K562 (cell line): ENCODE data around the gene ACER2. TPM values are rescaled to one million over a fixed set of nuclear protein-coding genes. Genes with fewer than 3 reads are reported as not detected.

Source experiments
- ATAC-seq: fragments of 200-7000 bp; cut with Tn5 transposase; 3 replicates; pipeline ENCODE4 v1.9.1; 2020; ENCODE audit warnings: moderate library complexity
- BruUV-seq: library from RNA; stranded (reverse); fragments of 400-500 nt; replicated peaks from 2 replicates; lab custom pipeline; 2021; lab: Mats Ljungman, UMichigan
- CTCF ChIA-PET: fragments of 300-600 bp; formaldehyde crosslinking; extraction: SDS; loops from one replicate; lab custom pipeline; 2021; ENCODE audit warnings: low intra/inter-chr PET ratio; lab: Yijun Ruan, JAX
- POLR2A ChIA-PET: fragments of 300-600, 350-650 bp; sonication (Branson Sonifier 250); formaldehyde crosslinking; extraction: SDS; loops from one replicate; lab custom pipeline; 2021; ENCODE audit warnings: antibody characterized with exemption, inconsistent platforms; lab: Yijun Ruan, JAX
- DNase-seq, 4 experiments: peaks; one replicate each; pipeline versions ENCODE4 v3.0.0 to v3.0.0-alpha.2; 2011 to 2018; ENCODE audit warnings: low spot score in 3 of 4, mixed read lengths in 3 of 4; ENCODE audit errors: extremely low read depth in 1 of 4
- FAIRE-seq: peaks from 2 replicates; lab custom pipeline; 2011; peaks lifted over from hg19 to GRCh38; lab: Jason Lieb, UNC
- H2AFZ ChIP-seq: 2 replicates; pipeline ENCODE4 v1.6.0; 2011; ENCODE audit warnings: low read depth, low read length, control low read depth, inconsistent platforms
- H3K27ac ChIP-seq: fragments of 200-600 bp; 3 replicates; pipeline ENCODE4 v1.8.0; 2011; ENCODE audit warnings: low read depth, mild to moderate bottlenecking, control low read depth, inconsistent platforms, low read length, moderate library complexity, mixed read lengths; ENCODE audit errors: extremely low read depth
- H3K27me3 ChIP-seq, 2 experiments: fragments of 300-600 bp in 1 of 2; 2 replicates in 1 of 2; 3 replicates in 1 of 2; pipeline versions ENCODE4 v1.6.0 to v1.8.0; 2011; ENCODE audit warnings: inconsistent platforms in 2 of 2, low read length in 2 of 2, mild to moderate bottlenecking in 1 of 2, mixed read lengths in 1 of 2, moderate library complexity in 1 of 2; ENCODE audit not compliant: control insufficient read depth in 2 of 2, insufficient read depth in 2 of 2
- H3K36me3 ChIP-seq: fragments of 300-600 bp; 3 replicates; pipeline ENCODE4 v1.8.0; 2011; ENCODE audit warnings: mild to moderate bottlenecking, low read length, inconsistent platforms; ENCODE audit not compliant: control insufficient read depth, insufficient read depth
- H3K4me1 ChIP-seq, 2 experiments: fragments of 200-600 bp in 1 of 2; replicated peaks in 1 of 2; 2 replicates in 1 of 2; 3 replicates in 1 of 2; pipeline versions ENCODE4 v1.5.1 to v1.8.0; 2011; ENCODE audit warnings: inconsistent platforms in 2 of 2, low read length in 2 of 2, mild to moderate bottlenecking in 1 of 2, mixed read lengths in 1 of 2, moderate library complexity in 1 of 2; ENCODE audit not compliant: control insufficient read depth in 2 of 2, insufficient read depth in 2 of 2
- H3K4me2 ChIP-seq: 2 replicates; pipeline ENCODE4 v1.6.1; 2011; ENCODE audit warnings: low read length, control low read depth, inconsistent platforms, mixed read lengths; ENCODE audit not compliant: insufficient read depth
- H3K4me3 ChIP-seq: fragments of 200-600 bp; sonication (generic), shearing (Covaris generic); 2 replicates; pipeline ENCODE4 v1.5.1; 2016; ENCODE audit warnings: control low read depth, inconsistent platforms
- H3K79me2 ChIP-seq: fragments of 200-600 bp; 3 replicates; pipeline ENCODE4 v1.8.0; 2011; ENCODE audit warnings: low read length, inconsistent platforms; ENCODE audit not compliant: control insufficient read depth, insufficient read depth
- H3K9ac ChIP-seq, 2 experiments: 2 replicates each; pipeline versions ENCODE4 v1.6.0 to v1.6.1; 2011; ENCODE audit warnings: low read depth in 2 of 2, low read length in 2 of 2, control low read depth in 1 of 2, inconsistent platforms in 1 of 2, mild to moderate bottlenecking in 1 of 2, mixed read lengths in 1 of 2; ENCODE audit not compliant: insufficient read depth in 1 of 2
- H3K9me1 ChIP-seq: one replicate; pipeline ENCODE4 v1.6.0; 2011; ENCODE audit warnings: inconsistent platforms, mild to moderate bottlenecking, low read length, moderate library complexity; ENCODE audit not compliant: control insufficient read depth, insufficient read depth
- H3K9me3 ChIP-seq: replicated peaks from 2 replicates; pipeline ENCODE4 v1.5.1; 2011; ENCODE audit warnings: low read depth, low read length, inconsistent platforms; ENCODE audit not compliant: control insufficient read depth, insufficient read depth
- H4K20me1 ChIP-seq: replicated peaks from 2 replicates; pipeline ENCODE4 v1.6.1; 2011; ENCODE audit warnings: low read length, inconsistent platforms, mixed read lengths; ENCODE audit not compliant: control insufficient read depth, insufficient read depth
- BMI1 ChIP-seq: fragments of 150-350 bp; IDR thresholded peaks from 2 replicates; pipeline ENCODE4 v1.6.1; 2014; ENCODE audit warnings: low read length
- CBFB ChIP-seq: sonication (generic); formaldehyde crosslinking; IDR thresholded peaks from 2 replicates; pipeline ENCODE4 v1.4.0; 2020; ENCODE audit warnings: mild to moderate bottlenecking, missing genetic modification reagents
- DMBX1 ChIP-seq: fragments of 250-450 bp; sonication (Bioruptor Pico); IDR thresholded peaks from 2 replicates; pipeline ENCODE4 v1.8.0; 2022; ENCODE audit warnings: inconsistent platforms, mild to moderate bottlenecking, moderate library complexity, borderline replicate concordance
- FOXJ2 ChIP-seq: fragments of 200-800 bp; sonication (Bioruptor generic); IDR thresholded peaks from 2 replicates; pipeline ENCODE4 v1.6.1; 2016; ENCODE audit warnings: missing genetic modification characterization, missing compliant biosample characterization
- KAT2B ChIP-seq: IDR thresholded peaks from one replicate; pipeline ENCODE4 v1.6.1; 2012; ENCODE audit warnings: low read depth, mild to moderate bottlenecking, control low read depth, inconsistent platforms, low read length, moderate library complexity
- L3MBTL2 ChIP-seq: fragments of 450-650 bp; IDR thresholded peaks from 2 replicates; pipeline ENCODE4 v1.6.1; 2016; ENCODE audit warnings: mild to moderate bottlenecking, moderate library complexity
- MCM7 ChIP-seq, 2 experiments: fragments of 450-650 bp; IDR thresholded peaks; 2 replicates each; pipeline ENCODE4 v1.6.1; 2016 to 2018
- MEIS2 ChIP-seq: fragments of 450-650 bp; IDR thresholded peaks from 2 replicates; pipeline ENCODE4 v1.6.1; 2014; ENCODE audit warnings: mild to moderate bottlenecking; ENCODE audit not compliant: partially characterized antibody
- POLR2A ChIP-seq: fragments of 450-650 bp; conservative IDR thresholded peaks from 2 replicates; pipeline ENCODE4 v1.6.1; 2016
- POU5F1 ChIP-seq: fragments of 150-350 bp; IDR thresholded peaks from 2 replicates; pipeline ENCODE4 v1.6.1; 2014; ENCODE audit warnings: borderline replicate concordance, low read length, low read depth, mild to moderate bottlenecking; ENCODE audit not compliant: partially characterized antibody
- TAF7 ChIP-seq: fragments of 450-650 bp; IDR thresholded peaks from 2 replicates; pipeline ENCODE4 v1.6.1; 2016; ENCODE audit warnings: missing genetic modification characterization, missing compliant biosample characterization
- ZFP1 ChIP-seq: fragments of 450-650 bp; formaldehyde crosslinking; IDR thresholded peaks from 2 replicates; pipeline ENCODE4 v1.4.0; 2020; ENCODE audit warnings: mild to moderate bottlenecking, mixed read lengths
- ZNF174 ChIP-seq: fragments of 250-450 bp; sonication (Bioruptor Pico); IDR thresholded peaks from 2 replicates; pipeline ENCODE4 v1.4.0; 2020; ENCODE audit warnings: mild to moderate bottlenecking
- ZNF3 ChIP-seq: fragments of 250-450 bp; sonication (Bioruptor Pico); IDR thresholded peaks from 2 replicates; pipeline ENCODE4 v1.5.0; 2021; ENCODE audit warnings: mild to moderate bottlenecking, moderate library complexity
- ZNF41 ChIP-seq: fragments of 250-450 bp; sonication (Bioruptor Pico); conservative IDR thresholded peaks from 2 replicates; pipeline ENCODE4 v1.4.0; 2020; ENCODE audit warnings: mild to moderate bottlenecking
- WGBS: fragments of 100-300 bp; shearing (Covaris generic); methylation state at CpG from one replicate; pipeline ENCODE4 v1.1.6; 2016; ENCODE audit warnings: low coverage, mixed read lengths; ENCODE audit not compliant: insufficient coverage; ENCODE audit errors: missing lambda C conversion rate; 5-methylcytosine and 5-hydroxymethylcytosine counted together
- in situ Hi-C: fragments of 300-500 bp; cut with MboI; formaldehyde crosslinking; loops from 4 replicates; pipeline ENCODE4 v1.15.0; 2018; ENCODE audit warnings: inconsistent platforms, mixed read lengths
- intact Hi-C: fragments of 100-400 bp; cut with micrococcal nuclease; formaldehyde crosslinking; loops from 2 replicates; pipeline ENCODE4 v1.14.2; 2022
- polyA plus RNA-seq, 8 experiments: library from polyadenylated mRNA; depleted of rRNA in 4 of 8; stranded (reverse) in 5 of 8; unstranded in 3 of 8; fragments of >200 nt; fragmentation: Nextera tagmentation in 2 of 8; fragmentation: Illumina TruSeq in 1 of 8; extraction: Ambion mirVana in 2 of 8; extraction: Trizol in 1 of 8; gene quantifications; 2 replicates each; pipeline versions ENCODE4 v1.2.1 to v1.2.3, GENCODE V29; 2011 to 2014; ENCODE audit warnings: inconsistent platforms in 1 of 8, missing spikeins in 1 of 8
- total RNA-seq, 7 experiments: library from RNA; depleted of rRNA in 6 of 7; stranded (reverse); fragments of >200 nt in 6 of 7; fragmentation: Illumina TruSeq in 2 of 7; extraction: Trizol in 2 of 7; gene quantifications; 2 replicates each; pipeline versions ENCODE4 v1.2.1 to v1.2.3, GENCODE V29; 2011 to 2021; ENCODE audit warnings: low replicate concordance in 1 of 7
- TF ChIP-seq, protein P1 (sequence below): sonication (generic); formaldehyde crosslinking; IDR thresholded peaks from 2 replicates; pipeline ENCODE4 v1.9.0; 2022; ENCODE audit warnings: mild to moderate bottlenecking, missing genetic modification reagents
- TF ChIP-seq, protein P2 (sequence below): fragments of 250-450 bp; sonication (Bioruptor Pico); IDR thresholded peaks from 2 replicates; pipeline ENCODE4 v1.8.0; 2021; ENCODE audit warnings: moderate library complexity, mild to moderate bottlenecking, inconsistent platforms
- TF ChIP-seq, protein P3 (sequence below): fragments of 150-350 bp; IDR thresholded peaks from 2 replicates; pipeline ENCODE4 v1.6.1; 2014; ENCODE audit warnings: low read depth, mild to moderate bottlenecking, low read length, borderline replicate concordance
- TF ChIP-seq, protein P4 (sequence below): fragments of 250-450 bp; sonication (Bioruptor Pico); IDR thresholded peaks from 2 replicates; pipeline ENCODE4 v1.8.0; 2021; ENCODE audit warnings: mild to moderate bottlenecking, moderate library complexity

Gene ACER2
- total and polyA plus RNA-seq, 9 of the 15 experiments (the other 6 are each of a cell fraction or from before 2014, with no cell fraction given): 0.17 to 4.6 (median 3.0) TPM

DNA sequence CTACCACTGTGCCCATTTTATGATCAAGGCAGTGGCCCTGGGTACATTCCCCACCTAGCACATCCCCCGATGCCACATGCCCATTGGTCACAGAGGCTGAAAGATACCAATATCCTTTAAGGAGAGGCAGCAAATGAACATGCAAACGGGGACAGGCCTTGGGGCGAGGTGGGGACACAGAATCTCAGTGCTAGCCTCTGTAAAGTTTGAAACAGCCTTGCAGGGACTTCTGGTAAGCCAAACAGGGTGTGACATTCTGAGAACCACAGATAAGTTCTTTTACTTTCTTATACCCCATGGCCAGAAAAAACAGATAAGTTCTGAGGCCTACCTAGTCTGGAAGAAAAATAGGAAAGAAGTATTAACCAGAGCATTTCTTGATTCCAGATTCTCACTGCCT is 60.5 kb downstream of the ACER2 start:
- H3K4me2 ChIP-seq: no peak overlapping the region
- H3K27ac ChIP-seq: no peak overlapping the region
- H3K9ac ChIP-seq: no peak overlapping the region
- H3K79me2 ChIP-seq: no peaks in the 10 kb centered on the region
- H3K9me3 ChIP-seq: no peaks in the 10 kb centered on the region
- ATAC-seq (no peak), DNase-seq (no peak), FAIRE-seq (no peak)
- intact Hi-C loops: no loop called here
- no peak overlapping the region for H3K4me3 ChIP-seq
- no peak overlapping the region for H2AFZ ChIP-seq
- no peaks in the 10 kb centered on the region for H4K20me1 ChIP-seq
- CTCF ChIA-PET: no interaction called here
- no peaks in the 10 kb centered on the region for H3K9me1 ChIP-seq
- no peaks in the 10 kb centered on the region; a peak in 1 of 5 replicates for H3K27me3 ChIP-seq
- POLR2A ChIA-PET: no interaction called here
- WGBS: 8% methylated on average over 3 of the region's 3 CpGs
- in situ Hi-C loops: loop anchor here (25.0 kb wide), 3 partner anchors 682 to 1932 kb away; no protein-coding TSS in a partner anchor
- H3K4me1 ChIP-seq: peaks cover 8% of the 10 kb centered on the region in 2 experiments; a peak in 4 of 5 replicates
- TF ChIP-seq L3MBTL2 (no peak), FOXJ2 (tag) (no peak), ZNF3 (CRISPR knock-in tag) (no peak), BMI1 (no peak), ZFP1 (CRISPR knock-in tag) (no peak), TAF7 (tag) (no peak), POLR2A (no peak), ZNF41 (CRISPR knock-in tag) (no peak), CBFB (CRISPR knock-in tag) (no peak), ZNF174 (CRISPR knock-in tag) (no peak), KAT2B (no peak), MEIS2 (no peak), DMBX1 (CRISPR knock-in tag) (no peak), MCM7 (IDR thresholded peaks at IDR 0.05) (no peak), POU5F1 (no peak)
- TF ChIP-seq, protein P1, sequence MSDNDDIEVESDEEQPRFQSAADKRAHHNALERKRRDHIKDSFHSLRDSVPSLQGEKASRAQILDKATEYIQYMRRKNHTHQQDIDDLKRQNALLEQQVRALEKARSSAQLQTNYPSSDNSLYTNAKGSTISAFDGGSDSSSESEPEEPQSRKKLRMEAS (CRISPR knock-in tag): no peak
- TF ChIP-seq, protein P2, sequence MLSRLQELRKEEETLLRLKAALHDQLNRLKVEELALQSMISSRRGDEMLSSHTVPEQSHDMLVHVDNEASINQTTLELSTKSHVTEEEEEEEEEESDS (CRISPR knock-in tag): no peak
- TF ChIP-seq, protein P3, sequence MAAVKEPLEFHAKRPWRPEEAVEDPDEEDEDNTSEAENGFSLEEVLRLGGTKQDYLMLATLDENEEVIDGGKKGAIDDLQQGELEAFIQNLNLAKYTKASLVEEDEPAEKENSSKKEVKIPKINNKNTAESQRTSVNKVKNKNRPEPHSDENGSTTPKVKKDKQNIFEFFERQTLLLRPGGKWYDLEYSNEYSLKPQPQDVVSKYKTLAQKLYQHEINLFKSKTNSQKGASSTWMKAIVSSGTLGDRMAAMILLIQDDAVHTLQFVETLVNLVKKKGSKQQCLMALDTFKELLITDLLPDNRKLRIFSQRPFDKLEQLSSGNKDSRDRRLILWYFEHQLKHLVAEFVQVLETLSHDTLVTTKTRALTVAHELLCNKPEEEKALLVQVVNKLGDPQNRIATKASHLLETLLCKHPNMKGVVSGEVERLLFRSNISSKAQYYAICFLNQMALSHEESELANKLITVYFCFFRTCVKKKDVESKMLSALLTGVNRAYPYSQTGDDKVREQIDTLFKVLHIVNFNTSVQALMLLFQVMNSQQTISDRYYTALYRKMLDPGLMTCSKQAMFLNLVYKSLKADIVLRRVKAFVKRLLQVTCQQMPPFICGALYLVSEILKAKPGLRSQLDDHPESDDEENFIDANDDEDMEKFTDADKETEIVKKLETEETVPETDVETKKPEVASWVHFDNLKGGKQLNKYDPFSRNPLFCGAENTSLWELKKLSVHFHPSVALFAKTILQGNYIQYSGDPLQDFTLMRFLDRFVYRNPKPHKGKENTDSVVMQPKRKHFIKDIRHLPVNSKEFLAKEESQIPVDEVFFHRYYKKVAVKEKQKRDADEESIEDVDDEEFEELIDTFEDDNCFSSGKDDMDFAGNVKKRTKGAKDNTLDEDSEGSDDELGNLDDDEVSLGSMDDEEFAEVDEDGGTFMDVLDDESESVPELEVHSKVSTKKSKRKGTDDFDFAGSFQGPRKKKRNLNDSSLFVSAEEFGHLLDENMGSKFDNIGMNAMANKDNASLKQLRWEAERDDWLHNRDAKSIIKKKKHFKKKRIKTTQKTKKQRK: no peak
- TF ChIP-seq, protein P4, sequence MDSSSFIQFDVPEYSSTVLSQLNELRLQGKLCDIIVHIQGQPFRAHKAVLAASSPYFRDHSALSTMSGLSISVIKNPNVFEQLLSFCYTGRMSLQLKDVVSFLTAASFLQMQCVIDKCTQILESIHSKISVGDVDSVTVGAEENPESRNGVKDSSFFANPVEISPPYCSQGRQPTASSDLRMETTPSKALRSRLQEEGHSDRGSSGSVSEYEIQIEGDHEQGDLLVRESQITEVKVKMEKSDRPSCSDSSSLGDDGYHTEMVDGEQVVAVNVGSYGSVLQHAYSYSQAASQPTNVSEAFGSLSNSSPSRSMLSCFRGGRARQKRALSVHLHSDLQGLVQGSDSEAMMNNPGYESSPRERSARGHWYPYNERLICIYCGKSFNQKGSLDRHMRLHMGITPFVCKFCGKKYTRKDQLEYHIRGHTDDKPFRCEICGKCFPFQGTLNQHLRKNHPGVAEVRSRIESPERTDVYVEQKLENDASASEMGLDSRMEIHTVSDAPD (CRISPR knock-in tag): no peak
- no peaks in the 10 kb centered on the region for H3K36me3 ChIP-seq
- no TSS peak for BruUV-seq
